HEK293T (cell line): ENCODE data around the gene PRR7.

Experiments used
- ARNT ChIP-seq: fragments of 450-650 bp; IDR thresholded peaks from 2 replicates; pipeline ENCODE4 v1.6.1; 2017; ENCODE audit warnings: mild to moderate bottlenecking
- BHLHE40 ChIP-seq: fragments of 450-650 bp; IDR thresholded peaks from 2 replicates; pipeline ENCODE4 v1.6.1; 2016; ENCODE audit warnings: mild to moderate bottlenecking, moderate library complexity, borderline replicate concordance
- CTBP1 ChIP-seq: fragments of 450-650 bp; IDR thresholded peaks from 2 replicates; pipeline ENCODE4 v1.6.1; 2016; ENCODE audit warnings: borderline replicate concordance
- FOXA1 ChIP-seq: fragments of 450-650 bp; IDR thresholded peaks from 2 replicates; pipeline ENCODE4 v1.6.1; 2016; ENCODE audit warnings: mild to moderate bottlenecking
- FOXK2 ChIP-seq: fragments of 450-650 bp; IDR thresholded peaks from 2 replicates; pipeline ENCODE4 v1.6.1; 2016; ENCODE audit warnings: mild to moderate bottlenecking
- FOXM1 ChIP-seq: fragments of 450-650 bp; IDR thresholded peaks from 2 replicates; pipeline ENCODE4 v1.6.1; 2017; ENCODE audit warnings: mild to moderate bottlenecking, borderline replicate concordance
- HDGF ChIP-seq: fragments of 450-650 bp; IDR thresholded peaks from 2 replicates; pipeline ENCODE4 v1.6.1; 2017; ENCODE audit warnings: antibody characterized with exemption, borderline replicate concordance
- NFRKB ChIP-seq: fragments of 450-650 bp; IDR thresholded peaks from 2 replicates; pipeline ENCODE4 v1.6.1; 2016; ENCODE audit warnings: mild to moderate bottlenecking, moderate library complexity
- SP1 ChIP-seq: fragments of 450-650 bp; IDR thresholded peaks from 2 replicates; pipeline ENCODE4 v1.6.1; 2017
- SUZ12 ChIP-seq: fragments of 450-650 bp; IDR thresholded peaks from 2 replicates; pipeline ENCODE4 v1.6.1; 2016; ENCODE audit warnings: mild to moderate bottlenecking
- TF ChIP-seq, protein P1 (sequence below): fragments of 450-650 bp; IDR thresholded peaks from 2 replicates; pipeline ENCODE4 v1.6.1; 2016

DNA sequence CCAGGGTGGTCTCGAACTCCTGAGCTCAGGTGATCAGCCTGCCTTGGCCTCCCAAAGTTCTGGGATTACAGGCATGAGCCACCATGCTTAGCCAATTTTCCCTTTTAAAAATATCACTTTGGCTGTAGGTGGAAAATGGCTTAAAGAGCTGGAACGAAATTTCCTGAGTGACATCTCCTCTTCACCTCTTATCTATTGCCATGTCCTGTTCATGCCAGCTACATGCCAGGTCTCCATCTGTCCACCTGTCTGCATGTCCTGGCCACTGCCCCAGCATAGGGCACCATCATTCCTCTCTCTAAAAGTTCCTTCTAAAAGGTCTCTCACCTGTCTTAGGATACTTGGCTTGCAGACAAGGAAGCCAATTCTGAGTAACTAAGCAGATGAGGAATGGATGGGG, 22.9 kb upstream of the PRR7 start:
- TF ChIP-seq SP1 = no peak
- TF ChIP-seq FOXM1 = no peak
- TF ChIP-seq, protein P1, sequence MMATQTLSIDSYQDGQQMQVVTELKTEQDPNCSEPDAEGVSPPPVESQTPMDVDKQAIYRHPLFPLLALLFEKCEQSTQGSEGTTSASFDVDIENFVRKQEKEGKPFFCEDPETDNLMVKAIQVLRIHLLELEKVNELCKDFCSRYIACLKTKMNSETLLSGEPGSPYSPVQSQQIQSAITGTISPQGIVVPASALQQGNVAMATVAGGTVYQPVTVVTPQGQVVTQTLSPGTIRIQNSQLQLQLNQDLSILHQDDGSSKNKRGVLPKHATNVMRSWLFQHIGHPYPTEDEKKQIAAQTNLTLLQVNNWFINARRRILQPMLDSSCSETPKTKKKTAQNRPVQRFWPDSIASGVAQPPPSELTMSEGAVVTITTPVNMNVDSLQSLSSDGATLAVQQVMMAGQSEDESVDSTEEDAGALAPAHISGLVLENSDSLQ = no peak
- TF ChIP-seq SUZ12 = no peak
- TF ChIP-seq FOXK2 = no peak
- no peak for TF ChIP-seq HDGF
- no peak for TF ChIP-seq FOXA1
- TF ChIP-seq ARNT = no peak
- no peak for TF ChIP-seq NFRKB
- TF ChIP-seq CTBP1 = no peak
- TF ChIP-seq BHLHE40 = no peak
